Left ventricle myocardium inferior (tissue), 1 donor: ENCODE measurements around the gene GNPTG. TPM values are rescaled to one million over a fixed set of nuclear protein-coding genes. Genes with fewer than 3 reads are reported as not detected.

ENCODE experiments used
- DNase-seq: peaks from one replicate; pipeline ENCODE4 v3.0.0-alpha.2; 2020
- H3K27ac ChIP-seq: fragments of 200-600 bp; replicated peaks from 2 replicates; pipeline ENCODE4 v1.8.0; 2021
- H3K27me3 ChIP-seq: fragments of 200-600 bp; 2 replicates; pipeline ENCODE4 v1.8.0; 2021; ENCODE audit warnings: low read depth
- H3K36me3 ChIP-seq: fragments of 200-600 bp; 2 replicates; pipeline ENCODE4 v1.8.0; 2021
- H3K4me1 ChIP-seq: fragments of 200-600 bp; 2 replicates; pipeline ENCODE4 v1.8.0; 2021
- H3K4me3 ChIP-seq: fragments of 200-600 bp; 2 replicates; pipeline ENCODE4 v1.8.0; 2021; ENCODE audit warnings: mild to moderate bottlenecking, moderate library complexity
- H3K9me3 ChIP-seq: fragments of 200-600 bp; replicated peaks from 2 replicates; pipeline ENCODE4 v1.8.0; 2021
- intact Hi-C: fragments of 100-400 bp; cut with micrococcal nuclease; formaldehyde crosslinking; loops from one replicate; pipeline ENCODE4 v1.11.0; 2022
- total RNA-seq: library from RNA; stranded (reverse); fragmentation: NEBNext Ultra II Directional; extraction: Animal tissue kit (Norgen Biotek cat#: 25700); gene quantifications from one replicate; pipeline ENCODE4 v1.2.1, GENCODE V29; 2021
- TF ChIP-seq, protein P1 (sequence below): fragments of 200-600 bp; IDR thresholded peaks from 2 replicates; pipeline ENCODE4 v1.8.0; 2021; ENCODE audit warnings: antibody characterized with exemption, mild to moderate bottlenecking, borderline replicate concordance
- donor health status: DM: no; HTN: yes; CAD: no; lungs with severe emphysema.

Gene GNPTG
- total RNA-seq, 1 donor from 2014 or later, result 31.8 TPM

DNA sequence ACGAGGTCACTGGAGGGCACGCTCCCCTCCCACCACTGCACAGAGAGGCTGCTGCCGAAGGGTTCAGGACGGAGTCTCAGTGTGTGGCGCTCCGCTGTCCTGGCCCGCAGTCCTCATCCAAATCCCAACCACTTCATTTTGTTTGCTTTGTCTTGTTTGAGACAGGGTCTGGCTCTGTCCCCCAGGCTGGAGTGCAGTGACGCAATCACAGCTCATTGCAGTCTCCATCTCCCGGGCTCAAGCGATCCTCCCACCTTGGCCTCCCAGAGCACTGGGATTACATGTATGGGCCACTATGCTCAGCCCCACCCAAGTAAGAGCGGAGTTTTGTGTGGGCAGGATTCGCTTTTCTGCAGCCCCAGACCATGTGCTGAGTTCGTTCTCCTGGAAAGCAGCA, 50.0 kb downstream of the GNPTG start:
- peaks cover 58% of the 10 kb centered on the region for H3K36me3 ChIP-seq
- no peaks in the 10 kb centered on the region for H3K27me3 ChIP-seq
- TF ChIP-seq, protein P1, sequence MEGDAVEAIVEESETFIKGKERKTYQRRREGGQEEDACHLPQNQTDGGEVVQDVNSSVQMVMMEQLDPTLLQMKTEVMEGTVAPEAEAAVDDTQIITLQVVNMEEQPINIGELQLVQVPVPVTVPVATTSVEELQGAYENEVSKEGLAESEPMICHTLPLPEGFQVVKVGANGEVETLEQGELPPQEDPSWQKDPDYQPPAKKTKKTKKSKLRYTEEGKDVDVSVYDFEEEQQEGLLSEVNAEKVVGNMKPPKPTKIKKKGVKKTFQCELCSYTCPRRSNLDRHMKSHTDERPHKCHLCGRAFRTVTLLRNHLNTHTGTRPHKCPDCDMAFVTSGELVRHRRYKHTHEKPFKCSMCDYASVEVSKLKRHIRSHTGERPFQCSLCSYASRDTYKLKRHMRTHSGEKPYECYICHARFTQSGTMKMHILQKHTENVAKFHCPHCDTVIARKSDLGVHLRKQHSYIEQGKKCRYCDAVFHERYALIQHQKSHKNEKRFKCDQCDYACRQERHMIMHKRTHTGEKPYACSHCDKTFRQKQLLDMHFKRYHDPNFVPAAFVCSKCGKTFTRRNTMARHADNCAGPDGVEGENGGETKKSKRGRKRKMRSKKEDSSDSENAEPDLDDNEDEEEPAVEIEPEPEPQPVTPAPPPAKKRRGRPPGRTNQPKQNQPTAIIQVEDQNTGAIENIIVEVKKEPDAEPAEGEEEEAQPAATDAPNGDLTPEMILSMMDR, result no peak
- no peak overlapping the region for H3K27ac ChIP-seq
- intact Hi-C loops, result no loop called here
- no peaks in the 10 kb centered on the region for H3K9me3 ChIP-seq
- H3K4me3 ChIP-seq, result no peak overlapping the region
- DNase-seq, result no peak
- no peaks in the 10 kb centered on the region for H3K4me1 ChIP-seq

DNA sequence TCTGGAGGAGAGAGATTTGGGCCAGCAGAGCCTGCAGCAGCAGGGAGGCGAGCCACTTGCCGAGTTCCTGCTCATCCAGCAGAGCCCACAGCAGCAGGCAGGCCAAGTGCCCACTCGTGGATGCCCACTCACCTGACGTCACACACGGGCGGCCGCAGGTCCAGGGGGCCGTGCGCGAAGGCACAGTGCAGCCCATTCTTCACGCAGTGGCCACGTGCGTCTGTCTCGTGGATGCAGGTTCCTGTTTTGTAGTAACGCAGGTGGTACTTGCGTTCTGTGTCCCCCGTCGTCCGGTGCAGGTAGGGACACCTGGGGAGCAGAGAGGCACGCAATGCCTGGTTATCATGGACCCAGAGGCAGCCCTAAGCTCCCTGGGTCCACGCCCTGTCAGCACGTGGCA, 51.3 kb downstream of the GNPTG start:
- H3K36me3 ChIP-seq, result peaks cover 54% of the 10 kb centered on the region
- intact Hi-C loops, result no loop called here
- no peak for DNase-seq
- peaks cover 9% of the 10 kb centered on the region for H3K4me1 ChIP-seq
- no peak overlapping the region for H3K4me3 ChIP-seq
- no peaks in the 10 kb centered on the region for H3K9me3 ChIP-seq
- no peak overlapping the region for H3K27ac ChIP-seq
- H3K27me3 ChIP-seq, result no peaks in the 10 kb centered on the region
- TF ChIP-seq, protein P1, result no peak

DNA sequence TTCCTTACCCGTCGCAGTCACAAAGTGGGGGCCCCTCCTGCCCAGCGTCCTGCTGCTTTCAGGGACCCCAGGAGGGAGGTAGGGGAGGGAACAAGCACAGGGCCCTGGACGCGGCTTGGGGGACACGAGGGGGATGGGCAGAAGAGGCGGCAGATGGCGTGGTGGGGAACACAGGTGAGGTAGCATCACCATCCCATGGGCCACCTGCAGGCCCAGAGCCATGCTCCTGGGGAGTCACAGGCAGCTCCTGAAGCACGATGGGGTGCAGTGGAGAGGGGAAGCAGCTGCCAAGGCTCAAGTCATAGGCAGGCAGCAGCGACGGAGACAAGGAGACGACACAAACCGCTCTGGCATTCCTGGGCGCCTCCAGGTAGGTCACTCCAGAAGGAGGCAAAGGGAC, 52.0 kb downstream of the GNPTG start:
- Histone ChIP-seq H3K9me3 (no peaks in the 10 kb centered on the region), H3K4me1 (peaks cover 15% of the 10 kb centered on the region), H3K4me3 (no peak overlapping the region), H3K36me3 (peaks cover 47% of the 10 kb centered on the region), H3K27ac (no peak overlapping the region), H3K27me3 (no peaks in the 10 kb centered on the region)
- TF ChIP-seq, protein P1, result no peak
- DNase-seq, result no peak
- intact Hi-C loops, result no loop called here

DNA sequence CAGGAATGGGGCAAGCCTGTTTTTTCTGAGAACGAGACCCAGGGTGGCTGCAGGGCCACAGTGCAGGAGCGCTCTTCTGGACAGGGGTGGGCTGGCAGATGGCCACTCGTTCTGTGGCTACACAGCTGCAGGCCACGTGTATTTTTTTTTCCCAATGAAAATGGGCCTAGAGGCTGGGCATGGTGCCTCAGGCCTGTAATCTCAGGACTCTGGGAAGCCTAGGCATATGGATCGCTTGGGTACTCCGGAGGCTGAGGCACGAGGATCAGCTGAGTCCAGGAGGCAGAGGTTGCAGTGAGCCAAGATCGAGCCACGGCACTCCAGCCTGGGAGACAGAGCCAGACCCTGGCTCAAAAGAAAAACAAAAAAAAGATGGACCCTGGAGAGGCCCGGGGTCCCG, 56.0 kb downstream of the GNPTG start:
- intact Hi-C loops, result no loop called here
- no peaks in the 10 kb centered on the region for H3K27me3 ChIP-seq
- H3K9me3 ChIP-seq, result no peaks in the 10 kb centered on the region
- H3K36me3 ChIP-seq, result peaks cover 35% of the 10 kb centered on the region
- H3K4me1 ChIP-seq, result peaks cover 32% of the 10 kb centered on the region
- H3K4me3 ChIP-seq, result peak overlapping the region; percentile 72
- DNase-seq, result no peak
- TF ChIP-seq, protein P1, result no peak
- peak overlapping the region; percentile 75 for H3K27ac ChIP-seq

DNA sequence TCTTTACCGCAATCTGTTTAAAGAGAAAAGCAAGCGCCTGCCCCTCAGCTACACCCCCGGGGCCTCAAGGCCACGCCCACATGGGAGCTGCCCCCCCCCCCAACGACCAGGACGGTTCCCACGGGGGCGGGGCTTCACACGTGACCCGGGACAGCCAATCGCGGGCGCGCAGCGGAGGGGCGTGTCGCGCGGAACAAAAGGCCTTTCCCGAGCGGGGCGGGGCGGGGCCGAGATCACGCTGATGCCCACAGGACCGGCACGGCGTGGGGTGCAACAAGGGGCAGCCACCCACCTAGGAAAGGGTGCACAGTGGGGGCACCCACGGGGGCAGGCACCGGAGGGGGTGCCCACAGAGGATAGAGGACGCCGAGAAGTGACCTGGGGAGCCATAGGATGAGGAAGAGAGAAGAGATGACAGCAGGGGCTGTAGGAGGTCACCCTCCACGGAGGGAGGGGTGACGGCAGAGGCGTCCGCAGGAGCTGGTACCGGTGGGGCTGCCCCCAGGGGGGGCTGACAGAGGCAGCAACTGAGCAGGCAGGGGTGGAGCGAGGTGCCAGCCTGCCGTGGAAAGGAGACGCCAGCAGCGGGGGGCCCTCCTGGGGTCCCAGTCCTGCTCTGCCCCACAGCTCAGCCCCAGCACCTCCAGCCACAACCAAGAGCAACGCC, 56.6 kb downstream of the GNPTG start:
- H3K27ac ChIP-seq, result peak overlapping the region; percentile 75
- H3K4me3 ChIP-seq, result peak overlapping the region; percentile 72
- peaks cover 31% of the 10 kb centered on the region for H3K36me3 ChIP-seq
- H3K4me1 ChIP-seq, result peaks cover 37% of the 10 kb centered on the region
- no peaks in the 10 kb centered on the region for H3K27me3 ChIP-seq
- H3K9me3 ChIP-seq, result no peaks in the 10 kb centered on the region
- TF ChIP-seq, protein P1, result no peak
- intact Hi-C loops, result no loop called here
- peak; percentile 96 for DNase-seq
